Activated CD4-positive, alpha-beta T cell treated with anti-CD3 and anti-CD28 coated beads for 48 hours (primary cell): ENCODE measurements around the gene DBN1.

Experiments
- DNase-seq: peaks from one replicate; pipeline ENCODE4 v3.0.0-alpha.2; 2020

The DBN1 gene

DNA sequence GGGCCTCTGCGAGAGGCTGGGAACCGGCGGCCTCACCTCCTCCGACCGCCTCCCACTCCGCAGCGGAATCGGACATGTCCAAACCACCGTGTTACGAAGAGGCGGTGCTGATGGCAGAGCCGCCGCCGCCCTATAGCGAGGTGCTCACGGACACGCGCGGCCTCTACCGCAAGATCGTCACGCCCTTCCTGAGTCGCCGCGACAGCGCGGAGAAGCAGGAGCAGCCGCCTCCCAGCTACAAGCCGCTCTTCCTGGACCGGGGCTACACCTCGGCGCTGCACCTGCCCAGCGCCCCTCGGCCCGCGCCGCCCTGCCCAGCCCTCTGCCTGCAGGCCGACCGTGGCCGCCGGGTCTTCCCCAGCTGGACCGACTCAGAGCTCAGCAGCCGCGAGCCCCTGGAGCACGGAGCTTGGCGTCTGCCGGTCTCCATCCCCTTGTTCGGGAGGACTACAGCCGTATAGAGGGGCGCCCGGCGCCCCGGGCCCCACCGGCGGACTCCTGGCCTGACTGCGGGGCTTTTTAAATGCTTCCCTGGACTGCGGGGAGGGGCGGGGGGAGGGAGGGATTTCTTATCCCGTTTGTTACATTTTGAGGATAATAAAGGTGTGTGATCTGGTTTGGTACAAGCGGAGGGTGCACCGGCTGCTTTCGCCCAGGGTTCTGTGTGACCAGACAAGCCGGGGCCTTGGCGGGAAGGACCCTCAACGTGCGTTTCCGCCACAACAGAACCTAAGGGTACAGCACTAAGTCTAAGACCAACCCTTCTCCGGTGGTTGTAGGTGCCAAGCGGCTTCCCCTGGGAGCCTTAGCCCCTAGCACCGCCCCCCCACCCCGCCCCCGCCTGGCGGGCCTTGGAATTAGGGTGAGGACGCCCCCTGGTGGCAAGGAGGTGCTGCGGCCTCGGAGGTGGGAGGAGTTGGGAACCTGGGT, 17.5 kb downstream of the DBN1 start:
- peak; percentile 98 for DNase-seq

DNA sequence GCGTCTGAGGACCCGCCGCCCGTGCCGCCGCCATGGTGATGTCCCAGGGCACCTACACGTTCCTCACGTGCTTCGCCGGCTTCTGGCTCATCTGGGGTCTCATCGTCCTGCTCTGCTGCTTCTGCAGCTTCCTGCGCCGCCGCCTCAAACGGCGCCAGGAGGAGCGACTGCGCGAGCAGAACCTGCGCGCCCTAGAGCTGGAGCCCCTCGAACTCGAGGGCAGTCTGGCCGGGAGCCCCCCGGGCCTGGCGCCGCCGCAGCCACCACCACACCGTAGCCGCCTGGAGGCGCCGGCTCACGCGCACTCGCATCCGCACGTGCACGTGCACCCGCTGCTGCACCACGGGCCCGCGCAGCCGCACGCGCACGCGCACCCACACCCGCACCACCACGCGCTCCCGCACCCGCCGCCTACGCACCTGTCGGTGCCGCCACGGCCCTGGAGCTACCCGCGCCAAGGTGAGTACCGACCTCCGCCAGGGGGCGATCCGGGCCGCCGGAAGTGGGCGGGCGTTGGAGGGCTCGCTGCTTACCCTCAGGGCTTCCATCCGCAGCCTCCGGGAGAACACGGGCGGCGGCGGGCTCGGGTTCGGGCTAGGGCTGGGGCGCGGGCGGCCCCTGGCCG, 18.3 kb downstream of the DBN1 start:
- DNase-seq, result peak; percentile 95

DNA sequence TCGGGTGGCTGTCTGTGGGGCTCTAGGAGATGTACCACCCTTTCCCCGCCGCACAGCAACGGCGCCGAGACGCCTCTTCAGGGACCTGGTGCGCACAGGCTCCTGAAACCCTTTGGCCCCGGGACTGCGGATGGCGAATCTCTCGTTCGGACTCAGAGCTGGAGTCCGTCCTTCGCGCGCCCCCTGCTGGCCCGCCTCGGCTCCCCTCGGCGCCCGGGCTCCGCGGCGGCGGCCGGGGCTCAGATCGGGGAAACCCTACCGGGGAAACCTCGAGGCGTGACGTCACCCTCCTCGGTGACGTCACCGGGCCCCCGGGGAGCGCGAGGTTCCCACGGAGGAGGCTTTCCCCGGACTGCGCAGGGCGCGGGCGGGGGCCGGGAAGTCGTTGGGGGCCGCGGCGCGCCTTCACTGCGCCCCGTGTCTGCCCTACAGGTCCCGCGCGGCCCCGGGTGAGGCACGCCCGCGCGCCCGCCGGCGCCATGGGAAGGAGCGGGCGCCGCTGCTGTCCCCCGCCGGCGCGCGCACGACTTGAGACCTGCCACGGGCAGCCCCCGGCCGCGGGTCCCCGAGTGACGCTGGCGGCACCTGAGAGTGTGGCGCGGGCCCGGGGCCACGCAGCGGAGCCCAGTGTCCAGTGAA, 18.9 kb downstream of the DBN1 start:
- peak; percentile 94 for DNase-seq

DNA sequence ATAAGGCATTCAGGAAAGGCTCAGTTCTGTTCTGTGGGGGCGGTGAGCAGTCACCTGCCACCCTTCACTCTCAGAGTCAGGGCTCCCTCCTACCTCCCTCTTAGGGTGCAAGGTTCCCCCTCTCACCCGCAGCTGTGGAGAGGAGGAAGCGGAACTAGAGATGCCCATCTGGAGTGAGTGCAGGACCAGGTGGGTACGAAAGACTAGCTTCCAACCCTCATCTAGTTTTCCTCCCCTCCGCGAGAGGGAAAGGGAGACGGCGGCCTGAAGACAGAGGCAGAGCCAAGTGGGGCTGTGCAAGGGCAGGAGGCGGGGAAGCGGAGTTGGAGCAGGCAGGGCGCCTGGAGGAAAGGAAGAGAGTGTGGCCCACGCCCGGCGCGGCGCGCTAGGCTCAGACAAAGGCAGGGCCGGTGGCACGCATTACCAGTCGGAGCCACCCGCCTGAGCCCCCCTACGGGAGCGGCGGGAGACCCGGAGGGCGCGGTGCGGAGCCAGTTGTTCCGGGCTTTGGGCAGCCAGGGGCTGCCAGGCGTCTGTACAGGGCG, 19.5 kb downstream of the DBN1 start:
- peak; percentile 45 for DNase-seq

DNA sequence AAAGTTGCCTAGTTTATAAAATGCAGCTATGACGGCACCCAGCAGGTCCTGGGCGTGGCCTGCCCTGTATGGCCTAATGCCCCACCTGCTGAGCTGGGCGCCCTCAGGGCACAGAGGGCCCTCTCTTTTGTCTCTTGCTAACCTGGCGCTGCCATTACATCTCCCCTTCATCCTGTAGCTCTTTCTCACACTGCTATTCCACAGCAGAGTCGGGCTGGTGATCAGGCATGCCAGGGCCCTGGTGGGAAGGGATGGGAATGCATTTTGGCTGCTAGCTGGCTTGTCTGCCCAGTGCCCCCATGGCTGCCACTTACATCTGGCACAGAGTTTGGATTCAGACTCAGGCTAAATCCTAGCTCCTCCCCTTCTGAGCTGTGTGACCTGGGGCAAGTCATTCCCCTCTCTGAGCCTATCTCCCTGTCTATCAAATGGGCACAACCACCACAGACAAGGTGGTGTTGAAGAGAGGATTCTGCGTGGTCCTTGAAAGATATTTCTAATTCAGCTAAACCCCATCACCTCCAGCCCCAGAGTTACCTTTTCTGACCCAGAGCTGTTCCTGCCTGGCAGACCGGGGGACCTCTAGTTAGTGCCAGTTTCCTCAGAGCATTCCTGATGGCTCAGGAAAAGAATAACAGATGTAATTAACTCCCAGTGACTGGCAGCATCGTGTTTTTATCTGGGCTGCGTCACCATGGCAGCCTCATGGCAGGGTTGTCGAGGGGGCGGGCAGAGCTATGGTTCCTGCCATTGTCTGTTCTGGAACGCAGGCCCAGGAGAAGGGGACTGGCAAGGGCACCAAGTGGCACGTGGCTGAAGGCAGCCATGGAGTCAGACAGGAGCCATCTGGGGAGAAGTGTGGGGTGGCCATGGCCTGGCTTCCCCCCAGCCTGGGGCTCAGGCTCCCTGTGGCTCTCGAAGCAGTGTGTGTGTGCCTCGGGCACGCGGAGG, 20.5 kb downstream of the DBN1 start:
- DNase-seq, result no peak

DNA sequence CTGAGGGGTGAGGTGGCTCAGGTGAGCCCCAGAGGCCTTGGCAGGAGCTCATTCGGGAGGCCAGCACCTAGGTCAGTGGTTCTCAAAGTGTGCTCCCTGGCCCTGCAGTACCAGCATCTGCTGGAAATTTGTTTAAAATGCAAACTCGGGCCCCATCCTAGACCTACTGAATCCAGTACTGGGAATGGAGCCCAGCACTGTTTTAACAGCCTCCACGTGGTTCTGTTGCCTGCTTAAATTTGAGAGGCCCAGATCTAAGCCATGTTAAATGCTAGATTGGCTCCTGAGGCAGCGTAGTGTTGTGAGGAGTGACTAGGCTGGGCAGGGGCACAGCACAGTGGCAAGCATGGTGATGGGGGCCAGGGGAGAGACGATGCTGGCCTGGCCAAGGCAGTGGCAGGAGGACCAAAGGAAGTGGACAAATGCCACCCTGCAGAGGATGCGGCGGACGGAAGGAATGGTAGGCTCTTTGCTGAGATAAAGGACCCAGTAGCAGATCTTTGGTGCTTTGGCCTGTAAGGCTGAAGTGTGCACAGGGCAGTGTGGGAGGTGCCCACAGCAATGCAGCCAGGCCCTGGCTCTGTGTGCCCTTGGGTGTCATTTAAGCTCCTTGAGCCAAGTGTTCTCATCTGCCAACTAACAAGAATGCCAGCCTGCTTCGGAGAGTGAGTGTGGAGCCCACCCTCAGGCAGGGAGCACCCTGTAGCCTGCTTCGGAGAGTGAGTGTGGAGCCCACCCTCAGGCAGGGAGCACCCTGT, 22.6 kb downstream of the DBN1 start:
- DNase-seq, result no peak

DNA sequence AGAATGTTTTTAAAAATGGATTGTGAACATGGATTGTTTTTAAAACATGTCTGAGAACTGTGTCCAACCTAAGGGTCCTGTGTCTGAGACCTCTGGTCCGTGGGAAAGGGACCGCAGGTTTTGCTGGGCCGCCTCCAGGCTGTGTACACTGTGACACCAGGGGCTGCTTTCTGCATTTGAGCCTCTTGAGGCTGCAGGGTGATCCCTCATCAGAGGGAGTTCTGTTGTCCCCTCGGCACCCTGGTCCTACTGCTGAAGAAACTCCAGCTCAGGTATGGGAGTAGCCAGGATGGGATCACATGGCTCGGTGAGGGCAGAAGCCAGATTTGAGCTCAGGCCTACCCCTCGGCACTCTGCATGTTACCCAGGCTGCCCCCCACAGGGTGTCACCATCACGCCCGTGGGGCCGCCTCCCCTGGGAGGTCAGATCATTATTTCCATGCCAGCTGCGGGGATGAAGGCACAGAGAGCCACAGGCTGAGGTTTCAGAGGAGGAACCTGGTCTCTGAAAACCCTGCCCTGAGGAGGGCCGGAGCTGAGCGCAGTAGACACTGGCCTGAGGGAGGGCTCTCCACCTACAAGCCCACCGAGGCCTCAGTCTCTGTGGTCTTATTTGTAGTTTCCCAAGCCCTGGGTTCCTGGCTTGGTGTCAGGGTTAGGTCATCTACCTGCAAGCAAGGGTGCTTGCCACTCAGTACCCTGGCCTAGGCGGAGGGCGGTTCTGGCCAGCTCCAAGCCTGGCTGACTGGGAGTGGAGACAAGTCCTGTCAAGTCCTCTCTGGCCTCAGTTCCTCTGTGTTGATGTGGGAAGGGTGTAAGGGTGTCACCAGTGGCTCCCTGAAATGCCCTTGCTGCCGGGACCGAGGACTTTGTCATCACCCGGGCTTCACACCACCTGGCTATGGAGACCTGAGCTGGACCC, 24.0 kb downstream of the DBN1 start:
- no peak for DNase-seq

DNA sequence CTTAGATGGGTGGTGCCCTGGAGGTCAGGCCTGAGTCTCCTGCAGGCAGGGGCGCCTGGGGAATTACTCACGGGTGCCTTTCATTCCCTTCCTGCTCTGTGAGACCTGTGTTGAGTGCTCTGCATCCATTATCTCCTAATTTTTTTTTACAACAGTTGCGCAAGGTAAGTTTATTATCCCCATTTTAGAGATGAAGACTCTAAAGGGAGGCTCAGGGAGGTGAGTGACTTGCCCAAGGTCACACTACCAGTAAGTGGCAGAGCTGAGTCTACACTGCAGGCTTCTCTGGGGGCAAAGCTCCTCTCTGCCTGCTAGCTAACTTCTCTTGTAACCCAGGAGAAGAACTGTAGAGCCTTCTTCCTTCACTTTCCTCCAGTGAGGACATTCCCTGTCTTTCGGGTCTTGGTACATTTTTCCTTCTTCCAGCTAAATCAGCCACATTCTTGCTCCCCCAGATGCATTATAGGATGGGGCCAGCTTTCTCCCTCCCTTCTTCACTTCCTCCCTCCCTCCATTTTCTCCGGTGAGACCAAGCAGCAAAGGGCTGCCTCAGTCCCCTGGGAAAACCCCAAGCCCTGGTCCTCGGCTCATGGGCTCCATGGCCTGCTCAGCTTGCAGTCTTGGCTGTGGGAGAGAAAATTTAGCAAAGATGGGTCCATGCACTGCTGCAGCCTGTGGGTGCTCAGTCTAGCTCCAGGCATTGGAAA, 25.0 kb downstream of the DBN1 start:
- DNase-seq, result no peak

DNA sequence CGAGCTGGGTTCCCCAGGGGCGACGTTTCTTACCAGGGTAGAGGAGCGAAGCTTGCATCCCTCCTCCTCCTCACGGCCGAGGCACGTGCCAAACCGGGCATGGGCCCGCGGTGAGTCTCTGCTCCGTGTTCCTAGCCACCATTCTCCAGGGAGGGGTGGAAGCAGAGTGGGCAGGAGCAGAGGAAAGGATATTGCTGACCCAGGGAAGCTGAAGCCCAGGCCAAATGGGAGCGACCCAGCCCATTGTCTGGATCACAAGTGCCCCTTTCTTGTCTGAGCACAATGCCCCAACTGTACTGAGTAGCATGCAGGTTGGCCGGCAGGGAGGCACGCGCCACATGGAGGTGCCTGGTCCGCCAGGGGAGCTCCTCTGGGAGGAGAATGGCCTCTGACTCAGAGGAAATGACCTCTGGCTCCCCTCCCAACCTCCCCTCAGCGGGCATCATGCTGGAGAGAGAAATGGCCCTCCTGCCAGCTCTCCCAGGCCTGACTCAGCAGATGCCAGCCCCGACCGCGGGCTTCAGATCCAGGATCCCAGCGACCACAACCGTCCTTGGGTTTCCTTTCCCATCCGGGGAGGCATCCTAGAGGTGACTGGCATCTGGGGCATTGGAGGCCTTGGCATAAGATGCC, 25.7 kb downstream of the DBN1 start:
- peak; percentile 46 for DNase-seq

DNA sequence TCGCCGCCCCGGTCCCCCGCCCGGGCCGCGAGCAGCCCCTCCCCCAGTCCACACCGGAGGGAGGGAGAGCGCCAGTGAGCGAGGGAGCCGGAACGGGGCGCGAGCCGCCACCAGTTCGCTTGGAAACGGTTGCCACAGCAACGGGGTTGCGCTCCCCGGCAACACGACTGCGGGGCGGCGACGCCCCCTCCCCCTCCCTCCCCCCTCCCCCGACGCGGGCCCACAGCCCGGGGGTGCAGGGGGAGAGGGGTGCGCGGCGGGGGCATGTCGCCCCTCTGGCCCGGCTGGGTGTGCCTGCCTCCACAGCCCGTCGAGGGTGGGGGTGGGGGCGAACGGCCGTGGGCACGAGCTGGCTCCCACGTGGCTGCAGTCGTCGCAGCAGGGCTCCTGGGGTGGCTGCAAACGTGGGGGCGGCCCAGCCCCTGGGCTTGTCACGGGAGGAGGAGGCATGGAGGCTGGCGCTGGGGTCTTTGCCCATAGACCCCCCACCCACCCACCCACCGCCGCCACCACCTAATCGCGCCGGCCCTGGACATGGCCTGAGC, 26.3 kb downstream of the DBN1 start:
- peak; percentile 79 for DNase-seq

DNA sequence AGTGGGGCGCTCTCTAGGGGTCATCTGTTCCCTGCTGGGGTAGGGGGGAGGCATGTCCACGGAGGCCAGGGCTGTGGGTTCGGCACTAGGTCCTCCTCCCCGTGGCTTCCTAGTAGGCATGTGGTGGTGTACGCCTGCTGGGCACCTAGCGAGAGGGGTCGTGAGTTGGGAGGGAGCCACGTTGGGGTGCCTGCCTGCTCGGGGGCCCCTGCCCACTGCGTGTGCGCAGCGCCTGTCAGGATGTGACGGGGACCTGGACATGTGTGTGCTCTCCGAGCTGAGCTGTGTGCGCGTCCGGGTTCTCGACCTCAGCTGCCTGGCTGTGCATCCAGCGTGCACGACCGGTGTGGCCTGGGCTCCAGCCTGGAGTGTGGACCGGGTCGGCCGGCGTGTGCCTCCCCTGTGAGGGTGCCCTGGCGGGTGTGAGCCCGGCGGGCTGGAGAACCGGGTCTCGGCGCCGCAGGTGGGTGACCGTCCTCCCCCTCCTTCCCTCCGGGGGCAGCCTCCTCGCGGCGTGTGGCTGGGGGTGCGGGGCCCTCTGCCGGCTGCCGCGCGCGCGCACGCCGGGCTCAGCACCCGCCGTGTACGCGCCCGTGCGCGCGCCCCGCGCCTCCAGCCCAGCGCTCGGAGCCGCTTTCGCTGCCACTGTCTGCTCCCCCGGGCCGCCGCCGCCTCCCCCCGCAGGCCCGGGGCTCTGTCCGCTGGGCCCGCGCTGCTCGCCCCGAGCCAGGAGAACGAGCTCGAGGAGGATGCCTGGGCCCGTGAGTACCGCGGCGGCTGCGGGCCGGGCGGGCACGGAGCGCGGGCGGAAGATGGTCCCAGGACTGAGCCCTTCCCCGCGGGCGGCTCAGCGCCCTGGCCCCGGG, 27.0 kb downstream of the DBN1 start, which contains the start of gene PRR7:
Gene PRR7 (plus strand): TSS at position 615 of the 866 bp plus-strand sequence. CDS start 8,254 bp downstream, outside the sequence.
- DNase-seq, result peak; percentile 79

DNA sequence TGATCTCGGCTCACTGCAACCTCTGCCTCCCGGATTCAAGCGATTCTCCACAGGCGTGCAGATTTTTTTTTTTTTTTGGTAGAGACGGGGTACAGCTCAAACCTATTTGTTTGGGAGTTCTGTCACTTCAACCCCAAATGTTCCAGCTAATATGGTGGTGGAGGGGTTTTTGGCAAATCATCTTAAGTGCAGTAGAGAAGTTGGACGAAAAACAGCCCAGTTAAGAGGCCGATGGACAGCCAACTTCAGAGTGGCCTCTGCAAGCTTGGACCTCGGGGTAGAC, 27.6 kb downstream of the DBN1 start:
- DNase-seq, result no peak

DNA sequence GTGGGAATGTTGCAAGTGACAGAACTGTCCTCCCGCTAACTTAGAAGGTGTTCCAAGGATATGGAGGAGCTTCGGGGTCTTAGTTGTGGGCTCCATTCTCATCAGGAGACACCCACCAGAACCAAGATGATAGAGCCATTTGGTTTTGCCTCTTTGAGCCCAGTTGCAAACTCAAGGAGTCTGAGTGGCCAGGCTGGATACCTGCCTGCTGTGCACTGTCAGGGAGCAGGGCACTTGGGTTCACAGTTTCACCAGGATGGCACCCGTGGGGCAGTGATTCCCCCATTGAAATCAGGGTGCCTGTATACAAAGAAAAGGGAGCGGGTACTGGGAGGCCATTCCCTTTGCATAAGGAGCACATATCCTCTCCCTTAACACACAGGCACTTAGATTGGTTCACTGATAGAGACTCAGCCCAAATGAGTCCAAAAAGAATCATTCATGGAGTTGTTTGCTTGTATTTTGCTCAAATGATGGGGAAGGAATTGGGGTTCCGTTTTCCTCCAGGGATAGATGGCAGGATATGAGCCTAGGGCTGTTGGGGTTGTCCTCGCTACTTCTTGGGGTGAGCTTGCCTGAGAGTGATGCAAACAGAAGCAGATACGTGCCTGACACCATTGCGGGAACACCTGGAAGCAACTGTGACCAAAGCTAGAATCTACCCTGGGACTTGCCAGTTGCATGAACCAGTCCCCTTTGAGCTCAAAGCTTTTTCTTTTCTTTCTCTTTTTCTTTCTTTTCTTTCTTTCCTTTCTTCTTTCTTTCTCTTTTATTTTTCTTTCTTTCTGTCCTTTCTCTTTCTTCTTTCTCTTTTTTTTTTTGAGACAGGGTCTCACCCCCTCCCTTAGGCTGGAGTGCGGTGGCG, 28.1 kb downstream of the DBN1 start:
- peak; percentile 36 for DNase-seq

DNA sequence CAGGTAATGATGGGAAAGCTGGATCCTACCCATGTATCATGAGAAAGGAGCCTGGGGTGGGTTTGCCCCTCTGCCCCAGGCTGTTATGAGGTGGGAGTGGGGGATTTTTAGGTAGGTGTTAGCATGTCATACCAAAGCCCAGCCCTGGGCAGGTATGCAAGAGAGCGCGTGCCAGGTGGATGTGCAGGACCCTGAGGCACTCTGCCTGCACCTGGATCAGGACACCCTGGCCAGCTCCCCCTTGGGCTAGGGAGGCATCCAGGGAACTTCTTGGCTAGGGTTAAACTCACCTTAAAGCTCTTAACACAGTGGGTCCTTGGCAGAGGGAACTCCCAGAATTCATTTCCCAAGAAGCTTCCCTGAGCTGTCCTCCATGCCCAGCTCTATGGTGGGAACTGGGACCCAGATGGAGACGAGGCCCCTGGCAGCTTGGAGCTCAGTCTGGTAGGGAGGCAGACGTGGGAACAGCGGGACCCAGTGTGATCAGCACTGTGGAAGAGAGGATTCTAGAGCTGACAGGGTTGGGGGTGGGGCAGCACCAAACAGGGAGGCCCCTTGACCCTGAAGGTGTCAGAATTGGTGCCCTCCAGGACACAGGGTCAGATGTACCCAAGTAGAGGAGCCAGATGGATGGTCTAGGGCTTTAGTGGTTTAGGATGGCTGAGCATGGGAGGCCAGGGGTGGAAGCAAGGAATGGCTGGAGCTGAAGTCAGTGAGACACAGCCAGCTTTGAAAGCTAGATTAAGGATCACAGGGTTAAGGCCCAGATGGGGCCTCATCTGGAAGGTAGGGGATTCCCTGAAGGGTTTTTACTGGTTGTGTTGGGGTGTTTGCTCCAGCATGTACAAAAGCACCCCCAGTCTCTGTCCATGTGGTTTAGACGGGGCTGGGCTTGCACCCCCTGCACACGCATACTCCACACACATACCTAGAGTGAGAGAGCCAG, 29.1 kb downstream of the DBN1 start:
- peak; percentile 34 for DNase-seq

DNA sequence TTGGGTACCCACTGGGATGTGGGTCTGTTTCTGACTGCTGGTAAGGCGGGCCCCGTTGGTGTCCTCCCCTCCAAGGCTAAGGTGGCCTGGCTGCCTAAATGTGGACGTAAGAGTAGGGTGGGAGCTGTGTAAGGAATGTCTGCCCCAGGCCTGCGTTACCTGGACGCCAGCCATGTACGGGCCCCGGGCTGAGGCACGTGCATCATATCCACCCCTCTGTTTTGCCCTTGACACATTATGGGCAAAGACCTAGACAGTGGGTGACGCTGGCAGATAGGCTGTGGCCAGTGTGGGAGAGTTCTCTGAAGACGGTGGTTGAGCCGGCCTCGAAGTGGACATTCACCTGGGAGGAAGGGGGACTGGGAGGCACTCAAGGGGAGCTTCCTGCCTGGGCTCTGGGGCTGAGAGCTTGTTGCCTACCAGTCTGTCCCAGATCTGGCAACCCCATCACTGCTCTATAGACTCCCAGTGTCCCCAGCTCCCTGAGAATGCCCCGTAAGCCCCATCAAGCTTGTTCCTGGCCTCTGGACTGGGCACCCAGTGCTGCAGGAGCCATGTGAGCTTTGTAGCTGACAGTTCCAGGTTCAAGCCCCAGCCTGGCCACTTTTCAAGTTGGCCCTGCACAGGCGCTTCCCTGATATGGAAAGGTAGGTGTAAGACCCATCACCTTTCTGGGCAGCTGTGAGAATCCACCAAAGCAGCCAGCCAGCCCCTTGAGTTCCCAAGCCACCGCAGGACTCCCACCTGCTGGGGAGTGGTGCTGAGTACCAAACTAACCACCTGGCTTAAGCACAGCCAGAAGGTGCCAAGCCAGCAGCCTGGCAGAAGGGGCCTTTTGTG, 30.1 kb downstream of the DBN1 start:
- no peak for DNase-seq
